HCT116 (cell line): ENCODE results near the gene TTC33. TPM values are rescaled to one million over a fixed set of nuclear protein-coding genes. Genes with fewer than 3 reads are reported as not detected.
A peak's percentile ranks its signal among the peaks of the same experiment; 100 is the strongest.

ENCODE experiments used
- ATAC-seq: fragments of 200-7000 bp; cut with Tn5 transposase; 2 replicates; pipeline ENCODE4 v1.9.1; 2020; ENCODE audit warnings: mild to moderate bottlenecking, moderate library complexity
- BruUV-seq: library from RNA; stranded (reverse); fragments of 400-500 nt; replicated peaks from 2 replicates; lab custom pipeline; 2021; lab: Mats Ljungman, UMichigan
- CTCF ChIA-PET: fragments of 300-600 bp; sonication (Branson Sonifier 250); formaldehyde crosslinking; loops from one replicate; lab custom pipeline; 2021; ENCODE audit warnings: antibody characterized with exemption; lab: Charles Lee
- POLR2A ChIA-PET: fragments of 300-600, 350-600 bp; sonication (Branson Sonifier 250); formaldehyde crosslinking; loops from one replicate; lab custom pipeline; 2021; ENCODE audit warnings: antibody characterized with exemption; lab: Charles Lee
- RAD21 ChIA-PET, 2 experiments: fragments of 300-600 bp; sonication (Branson Sonifier 250); formaldehyde crosslinking; loops; one replicate each; lab custom pipeline; 2023; ENCODE audit warnings: low total read pairs in 2 of 2; ENCODE audit not compliant: uncharacterized antibody in 2 of 2, unreplicated experiment in 2 of 2, low non-redundant PET in 1 of 2; lab: Charles Lee
- DNase-seq: peaks from one replicate; pipeline ENCODE4 v3.0.0-alpha.2; 2010; ENCODE audit warnings: low read depth, low spot score
- H2AFZ ChIP-seq: fragments of 200-600 bp; shearing (Covaris generic), sonication (generic); 2 replicates; pipeline ENCODE4 v1.6.1; 2017; ENCODE audit warnings: low read depth, mixed run types, mixed read lengths, antibody characterized with exemption, low read length; ENCODE audit not compliant: poor library complexity, severe bottlenecking
- H3K27ac ChIP-seq: 2 replicates; pipeline ENCODE4 v1.5.1; 2012; ENCODE audit warnings: low read depth, low read length
- H3K27me3 ChIP-seq: fragments of 200-600 bp; sonication (generic); 2 replicates; pipeline ENCODE4 v1.6.1; 2016; ENCODE audit warnings: mixed run types, low read length, mixed read lengths; ENCODE audit not compliant: insufficient read depth
- H3K36me3 ChIP-seq, 2 experiments: fragments of 200-500 bp in 1 of 2; fragments of 200-600 bp in 1 of 2; sonication (Bioruptor generic) in 1 of 2; sonication (generic) in 1 of 2; 2 replicates each; pipeline versions ENCODE4 v1.5.1 to v1.6.1; 2014 to 2016; ENCODE audit warnings: low read length in 2 of 2, inconsistent platforms in 1 of 2, mixed read lengths in 1 of 2, mixed run types in 1 of 2; ENCODE audit not compliant: insufficient read depth in 2 of 2, control insufficient read depth in 1 of 2
- H3K4me1 ChIP-seq, 2 experiments: fragments of 200-600 bp in 1 of 2; sonication (generic) in 1 of 2; 2 replicates each; pipeline versions ENCODE4 v1.5.1 to v1.6.1; 2012 to 2017; ENCODE audit warnings: low read length in 2 of 2, inconsistent platforms in 1 of 2, mild to moderate bottlenecking in 1 of 2, mixed read lengths in 1 of 2, mixed run types in 1 of 2, moderate library complexity in 1 of 2; ENCODE audit not compliant: insufficient read depth in 2 of 2, control insufficient read depth in 1 of 2
- H3K4me2 ChIP-seq: fragments of 200-600 bp; sonication (generic); 2 replicates; pipeline ENCODE4 v1.6.1; 2017; ENCODE audit warnings: mixed run types, low read length, mixed read lengths
- H3K4me3 ChIP-seq, 2 experiments: fragments of 200-600 bp in 1 of 2; sonication (generic) in 1 of 2; replicated peaks in 1 of 2; 2 replicates each; pipeline ENCODE4 v1.5.1; 2011 to 2016; ENCODE audit warnings: low read length in 2 of 2, control low read depth in 1 of 2, low read depth in 1 of 2, mild to moderate bottlenecking in 1 of 2, mixed read lengths in 1 of 2, mixed run types in 1 of 2
- H3K79me2 ChIP-seq: fragments of 200-600 bp; sonication (generic); 2 replicates; pipeline ENCODE4 v1.6.1; 2017; ENCODE audit warnings: mild to moderate bottlenecking, mixed run types, low read length, moderate library complexity, mixed read lengths; ENCODE audit not compliant: insufficient read depth
- H3K9ac ChIP-seq: fragments of 200-600 bp; sonication (generic); 2 replicates; pipeline ENCODE4 v1.6.1; 2016; ENCODE audit warnings: low read length, mixed read lengths
- H3K9me2 ChIP-seq: fragments of 200-600 bp; sonication (generic), shearing (Covaris generic); 2 replicates; pipeline ENCODE4 v1.6.1; 2017; ENCODE audit warnings: mixed run types, mild to moderate bottlenecking, moderate library complexity; ENCODE audit not compliant: insufficient read depth
- H3K9me3 ChIP-seq, 2 experiments: fragments of 200-500 bp in 1 of 2; fragments of 200-600 bp in 1 of 2; sonication (Bioruptor generic) in 1 of 2; sonication (generic) in 1 of 2; 2 replicates each; pipeline ENCODE4 v1.6.1; 2014 to 2017; ENCODE audit warnings: low read length in 2 of 2, mixed read lengths in 2 of 2, inconsistent platforms in 1 of 2, low read depth in 1 of 2, mild to moderate bottlenecking in 1 of 2, mixed run types in 1 of 2, moderate library complexity in 1 of 2; ENCODE audit not compliant: control insufficient read depth in 1 of 2, insufficient read depth in 1 of 2
- H4K20me1 ChIP-seq: fragments of 200-600 bp; sonication (generic), shearing (Covaris generic); 2 replicates; pipeline ENCODE4 v1.6.1; 2017; ENCODE audit warnings: mixed run types, mild to moderate bottlenecking, moderate library complexity; ENCODE audit not compliant: insufficient read depth
- CEBPB ChIP-seq: IDR thresholded peaks from 2 replicates; pipeline ENCODE4 v1.6.1; 2012; ENCODE audit warnings: low read depth
- ELF1 ChIP-seq: IDR thresholded peaks from 2 replicates; pipeline ENCODE4 v1.6.1; 2012; ENCODE audit warnings: low read depth, borderline replicate concordance
- EZH2 ChIP-seq: fragments of 200-600 bp; sonication (generic); IDR thresholded peaks from 2 replicates; pipeline ENCODE4 v1.6.1; 2017; ENCODE audit warnings: antibody characterized with exemption, mixed run types
- FOSL1 ChIP-seq: IDR thresholded peaks from 2 replicates; pipeline ENCODE4 v1.6.1; 2012; ENCODE audit warnings: low read depth
- SP1 ChIP-seq: IDR thresholded peaks from 2 replicates; pipeline ENCODE4 v1.6.1; 2012; ENCODE audit warnings: low read depth
- SRF ChIP-seq: IDR thresholded peaks from 2 replicates; pipeline ENCODE4 v1.6.1; 2012; ENCODE audit warnings: low read depth
- YY1 ChIP-seq: IDR thresholded peaks from 2 replicates; pipeline ENCODE4 v1.6.1; 2011; ENCODE audit warnings: low read length, low read depth, moderate library complexity, mild to moderate bottlenecking; ENCODE audit not compliant: insufficient replicate concordance; ENCODE audit errors: extremely low read depth
- intact Hi-C: fragments of 100-400 bp; cut with micrococcal nuclease; formaldehyde crosslinking; loops from 2 replicates; pipeline ENCODE4 v1.10.0; 2022
- total RNA-seq: library from RNA; stranded (reverse); gene quantifications from one replicate; pipeline ENCODE4 v1.2.1, GENCODE V29; 2021; ENCODE audit not compliant: unreplicated experiment
- TF ChIP-seq, protein P1 (sequence below): IDR thresholded peaks from 2 replicates; pipeline ENCODE4 v1.6.1; 2011; ENCODE audit warnings: mild to moderate bottlenecking, low read length, moderate library complexity; ENCODE audit not compliant: insufficient replicate concordance; ENCODE audit errors: extremely low read depth

The TTC33 gene
- total RNA-seq, 1 experiment from 2014 or later: 14.5 TPM

DNA sequence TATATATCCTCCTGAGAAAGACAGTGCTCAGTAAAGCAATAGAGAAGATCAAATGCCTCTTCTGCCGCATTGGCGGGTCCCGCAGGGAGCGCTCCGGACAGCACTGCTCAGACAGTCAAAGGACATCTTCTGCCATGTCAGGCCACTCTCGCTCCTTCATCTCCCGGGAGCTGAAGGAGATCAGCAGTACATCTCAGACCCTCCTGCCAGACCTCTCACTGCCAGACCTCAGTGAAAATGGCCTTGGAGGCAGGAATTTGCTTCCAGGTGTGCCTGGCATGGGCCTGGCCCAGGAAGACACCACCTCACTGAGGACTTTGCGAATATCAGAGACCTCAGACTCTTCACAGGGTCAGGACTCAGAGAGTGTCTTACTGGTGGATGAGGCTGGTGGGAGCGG, 63.9 kb downstream of the TTC33 start:
- H3K79me2 ChIP-seq: no peaks in the 10 kb centered on the region
- no peaks in the 10 kb centered on the region for H3K27me3 ChIP-seq
- H3K9me3 ChIP-seq: no peaks in the 10 kb centered on the region
- ATAC-seq (no peak), DNase-seq (no peak)
- no peaks in the 10 kb centered on the region for H4K20me1 ChIP-seq
- no peak overlapping the region for H2AFZ ChIP-seq
- no peak overlapping the region for H3K27ac ChIP-seq
- no peaks in the 10 kb centered on the region for H3K9me2 ChIP-seq
- intact Hi-C loops: no loop called here
- H3K4me3 ChIP-seq: no peak overlapping the region
- H3K36me3 ChIP-seq: no peaks in the 10 kb centered on the region
- no peak overlapping the region for H3K4me2 ChIP-seq
- peaks cover 15 to 27% of the 10 kb centered on the region in 2 experiments; a peak in 3 of 4 replicates for H3K4me1 ChIP-seq
- BruUV-seq: no TSS peak
- POLR2A ChIA-PET: no interaction called here
- no peak overlapping the region for H3K9ac ChIP-seq
- CTCF ChIA-PET: no interaction called here
- TF ChIP-seq ELF1: no peak
- RAD21 ChIA-PET: no interaction called here

DNA sequence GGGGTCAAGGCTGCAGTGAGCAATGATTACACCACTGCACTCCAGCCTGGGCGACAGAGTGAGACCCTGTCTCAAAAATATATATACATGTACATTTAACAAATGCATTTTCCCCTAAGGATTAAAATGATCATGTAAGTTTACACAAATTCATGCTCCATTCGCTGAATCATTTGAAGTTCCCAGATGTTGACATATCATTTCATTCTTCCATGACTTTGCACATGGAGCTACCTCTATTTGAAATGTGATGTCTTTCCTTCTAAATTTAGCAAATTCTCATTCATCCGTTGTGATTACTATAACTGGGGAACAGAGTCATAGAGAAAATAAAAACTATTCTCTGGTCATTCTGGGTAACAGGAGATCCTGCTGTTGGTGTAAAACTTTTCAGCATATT, 65.5 kb downstream of the TTC33 start:
- ATAC-seq (no peak), DNase-seq (no peak)
- H3K9ac ChIP-seq: no peak overlapping the region
- POLR2A ChIA-PET: no interaction called here
- no peak for TF ChIP-seq FOSL1
- TF ChIP-seq CEBPB: no peak
- no peak for TF ChIP-seq SRF
- TF ChIP-seq EZH2: no peak
- TF ChIP-seq, protein P1, sequence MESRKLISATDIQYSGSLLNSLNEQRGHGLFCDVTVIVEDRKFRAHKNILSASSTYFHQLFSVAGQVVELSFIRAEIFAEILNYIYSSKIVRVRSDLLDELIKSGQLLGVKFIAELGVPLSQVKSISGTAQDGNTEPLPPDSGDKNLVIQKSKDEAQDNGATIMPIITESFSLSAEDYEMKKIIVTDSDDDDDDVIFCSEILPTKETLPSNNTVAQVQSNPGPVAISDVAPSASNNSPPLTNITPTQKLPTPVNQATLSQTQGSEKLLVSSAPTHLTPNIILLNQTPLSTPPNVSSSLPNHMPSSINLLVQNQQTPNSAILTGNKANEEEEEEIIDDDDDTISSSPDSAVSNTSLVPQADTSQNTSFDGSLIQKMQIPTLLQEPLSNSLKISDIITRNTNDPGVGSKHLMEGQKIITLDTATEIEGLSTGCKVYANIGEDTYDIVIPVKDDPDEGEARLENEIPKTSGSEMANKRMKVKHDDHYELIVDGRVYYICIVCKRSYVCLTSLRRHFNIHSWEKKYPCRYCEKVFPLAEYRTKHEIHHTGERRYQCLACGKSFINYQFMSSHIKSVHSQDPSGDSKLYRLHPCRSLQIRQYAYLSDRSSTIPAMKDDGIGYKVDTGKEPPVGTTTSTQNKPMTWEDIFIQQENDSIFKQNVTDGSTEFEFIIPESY: no peak
- TF ChIP-seq SP1: no peak
- no peak for TF ChIP-seq YY1
- BruUV-seq: no TSS peak
- H4K20me1 ChIP-seq: no peaks in the 10 kb centered on the region
- peak overlapping the region; percentile 53; the same call in 1 of the 2 replicates for H3K4me2 ChIP-seq
- CTCF ChIA-PET: no interaction called here
- H3K9me2 ChIP-seq: no peaks in the 10 kb centered on the region
- peaks cover 15 to 27% of the 10 kb centered on the region in 2 experiments; a peak in 3 of 4 replicates for H3K4me1 ChIP-seq
- no peaks in the 10 kb centered on the region for H3K79me2 ChIP-seq
- H2AFZ ChIP-seq: no peak overlapping the region
- RAD21 ChIA-PET: interaction anchor here in 1 of 2 experiments (0.7 kb wide), 1 partner anchor 1092 kb away, joined by 3 read pairs; no protein-coding TSS in a partner anchor
- no peak overlapping the region for H3K27ac ChIP-seq
- no peak overlapping the region for H3K4me3 ChIP-seq
- no peaks in the 10 kb centered on the region for H3K9me3 ChIP-seq
- H3K27me3 ChIP-seq: no peaks in the 10 kb centered on the region
- no peaks in the 10 kb centered on the region for H3K36me3 ChIP-seq
- intact Hi-C loops: no loop called here
